Measurements from ENCODE around the gene SPTSSA. TPM values are rescaled to one million over a fixed set of nuclear protein-coding genes. Genes with fewer than 3 reads are reported as not detected.
"Not testable (repeated sequence)": the region's sequence is repeated elsewhere in the genome, so short reads cannot be mapped to it uniquely, and the experiment has no call there.

The SPTSSA gene
- 10 to 100 TPM; 18.6 to 31.5 (median 28.1) TPM for total RNA-seq

- H3K4me1 ChIP-seq: peaks cover 23% of the 10 kb centered on the region
- H3K27me3 ChIP-seq: no peaks in the 10 kb centered on the region
- WGBS: under 1% methylated on average over 13 of the region's 82 CpGs
- no peaks in the 10 kb centered on the region for H3K36me3 ChIP-seq
- peak within 1 kb of the TSS; percentile 86 for H3K4me3 ChIP-seq
- TF ChIP-seq CTCF (IDR thresholded peaks at IDR 0.05) (no peak), POLR2AphosphoS5 (IDR thresholded peaks at IDR 0.05) (peak in 2 of 3 donors; percentile 69 to 80), EP300 (IDR thresholded peaks at IDR 0.05) (no peak), POLR2A (IDR thresholded peaks at IDR 0.05) (peak in 1 of 2 donors; percentile 91)
- peak; percentile 95 for DNase-seq (ENCODE audit: low spot score in 2 of 2)
- H3K9me3 ChIP-seq: no peaks in the 10 kb centered on the region
- H3K27ac ChIP-seq: peak within 1 kb of the TSS; percentile 96
Measured at GRCh38 chr14:34462132-34462893, at the start of gene SPTSSA. Gene SPTSSA (minus strand): TSS chr14:34462240. CDS start chr14:34462207, 33 bp downstream.

- H3K4me3 ChIP-seq: no peak overlapping the region
- no peak overlapping the region for H3K27ac ChIP-seq
- no peaks in the 10 kb centered on the region for H3K9me3 ChIP-seq
- no peak for TF ChIP-seq POLR2AphosphoS5 (IDR thresholded peaks at IDR 0.05)
- no peak for DNase-seq (ENCODE audit: low spot score in 2 of 2)
- no peaks in the 10 kb centered on the region for H3K27me3 ChIP-seq
- 96% methylated on average over 11 of the region's 11 CpGs for WGBS
- no peaks in the 10 kb centered on the region for H3K4me1 ChIP-seq
- no peaks in the 10 kb centered on the region for H3K36me3 ChIP-seq
Measured at GRCh38 chr14:34507884-34508283, 45.8 kb upstream of the SPTSSA start.

GRCh38 chr14:34507459-34507858 is 45.4 kb upstream of the SPTSSA start:
- TF ChIP-seq EP300 (IDR thresholded peaks at IDR 0.05) (no peak), CTCF (IDR thresholded peaks at IDR 0.05) (no peak), POLR2A (IDR thresholded peaks at IDR 0.05) (no peak), POLR2AphosphoS5 (IDR thresholded peaks at IDR 0.05) (no peak)
- H3K27ac ChIP-seq: no peak overlapping the region
- WGBS: 92% methylated on average over 9 of the region's 9 CpGs
- no peaks in the 10 kb centered on the region for H3K4me1 ChIP-seq
- H3K9me3 ChIP-seq: no peaks in the 10 kb centered on the region
- no peaks in the 10 kb centered on the region for H3K27me3 ChIP-seq
- no peak overlapping the region for H3K4me3 ChIP-seq
- H3K36me3 ChIP-seq: no peaks in the 10 kb centered on the region
- no peak for DNase-seq (ENCODE audit: low spot score in 2 of 2)

- DNase-seq (ENCODE audit: low spot score in 2 of 2); H3K4me3 ChIP-seq; H3K36me3 ChIP-seq; H3K9me3 ChIP-seq; H3K27me3 ChIP-seq; H3K27ac ChIP-seq; H3K4me1 ChIP-seq: not testable (repeated sequence)
- WGBS: 95% methylated on average over 5 of the region's 5 CpGs
Measured at GRCh38 chr14:34505124-34505491, 43.1 kb upstream of the SPTSSA start.

- H3K9me3 ChIP-seq; H3K27ac ChIP-seq; H3K4me1 ChIP-seq; DNase-seq (ENCODE audit: low spot score in 2 of 2); H3K4me3 ChIP-seq; H3K27me3 ChIP-seq; H3K36me3 ChIP-seq: not testable (repeated sequence)
- WGBS: 94% methylated on average over 9 of the region's 9 CpGs
Measured at GRCh38 chr14:34504027-34504426, 42.0 kb upstream of the SPTSSA start.

GRCh38 chr14:34502545-34503225 is 40.6 kb upstream of the SPTSSA start:
- Histone ChIP-seq H3K4me1 (peaks cover 10% of the 10 kb centered on the region), H3K36me3 (no peaks in the 10 kb centered on the region), H3K9me3 (no peaks in the 10 kb centered on the region), H3K27me3 (no peaks in the 10 kb centered on the region), H3K27ac (no peak overlapping the region), H3K4me3 (no peak overlapping the region)
- 73% methylated on average over 2 of the region's 2 CpGs for WGBS
- TF ChIP-seq CTCF (IDR thresholded peaks at IDR 0.05) (no peak), POLR2A (IDR thresholded peaks at IDR 0.05) (no peak), POLR2AphosphoS5 (IDR thresholded peaks at IDR 0.05) (no peak), EP300 (IDR thresholded peaks at IDR 0.05) (no peak)
- DNase-seq (ENCODE audit: low spot score in 2 of 2): no peak

Measured in suprapubic skin (tissue), 4 donors.